Panc1 (cell line): Measurements from ENCODE around the gene BLNK. TPM values are rescaled to one million over a fixed set of nuclear protein-coding genes. Genes with fewer than 3 reads are reported as not detected.

Experiments used
- ATAC-seq: fragments of 200-7000 bp; cut with Tn5 transposase; 2 replicates; pipeline ENCODE4 v1.9.1; 2020; ENCODE audit warnings: mild to moderate bottlenecking, moderate library complexity
- BruUV-seq: library from RNA; stranded (reverse); fragments of 400-500 nt; replicated peaks from 2 replicates; lab custom pipeline; 2021; lab: Mats Ljungman, UMichigan
- CTCF ChIA-PET: fragments of 300-600 bp; sonication (Branson Sonifier 250); formaldehyde crosslinking; loops from one replicate; lab custom pipeline; 2022; ENCODE audit warnings: antibody characterized with exemption; lab: Charles Lee
- POLR2A ChIA-PET: fragments of 300-600 bp; sonication (Branson Sonifier 250); formaldehyde crosslinking; loops from one replicate; lab custom pipeline; 2022; ENCODE audit warnings: antibody characterized with exemption; lab: Charles Lee
- DNase-seq: peaks from one replicate; pipeline ENCODE4 v3.0.0-alpha.2; 2010; ENCODE audit warnings: low read depth, low spot score
- H3K27ac ChIP-seq: 2 replicates; pipeline ENCODE4 v1.5.1; 2011; ENCODE audit warnings: mild to moderate bottlenecking, low read length, inconsistent platforms
- H3K27me3 ChIP-seq: fragments of 200-500 bp; sonication (Bioruptor generic); 2 replicates; pipeline ENCODE4 v1.6.0; 2014; ENCODE audit warnings: low read length, inconsistent platforms; ENCODE audit not compliant: control insufficient read depth, insufficient read depth
- H3K36me3 ChIP-seq: fragments of 200-500 bp; sonication (Bioruptor generic); 2 replicates; pipeline ENCODE4 v1.5.1; 2014; ENCODE audit warnings: inconsistent platforms, mild to moderate bottlenecking, low read length, moderate library complexity; ENCODE audit not compliant: control insufficient read depth, insufficient read depth
- H3K4me1 ChIP-seq: 2 replicates; pipeline ENCODE4 v1.5.1; 2011; ENCODE audit warnings: inconsistent platforms, mild to moderate bottlenecking, low read length, moderate library complexity; ENCODE audit not compliant: control insufficient read depth, insufficient read depth
- H3K4me3 ChIP-seq, 2 experiments: 2 replicates each; pipeline ENCODE4 v1.5.1; 2011 to 2012; ENCODE audit warnings: low read depth in 2 of 2, low read length in 2 of 2, mild to moderate bottlenecking in 2 of 2, inconsistent platforms in 1 of 2, moderate library complexity in 1 of 2
- H3K9me3 ChIP-seq: fragments of 200-500 bp; sonication (Bioruptor generic); 2 replicates; pipeline ENCODE4 v1.5.1; 2014; ENCODE audit warnings: low read depth, mild to moderate bottlenecking, inconsistent platforms, low read length, moderate library complexity; ENCODE audit not compliant: control insufficient read depth, insufficient read depth
- POLR2AphosphoS5 ChIP-seq: IDR thresholded peaks from 2 replicates; pipeline ENCODE4 v1.6.1; 2012; ENCODE audit warnings: mild to moderate bottlenecking, low read depth, low read length, moderate library complexity
- REST ChIP-seq, 2 experiments: IDR thresholded peaks; 2 replicates each; pipeline ENCODE4 v1.6.1; 2011 to 2012; ENCODE audit warnings: low read depth in 2 of 2, control low read depth in 1 of 2, low read length in 1 of 2, mild to moderate bottlenecking in 1 of 2, moderate library complexity in 1 of 2; ENCODE audit not compliant: insufficient read depth in 1 of 2
- SIN3A ChIP-seq: IDR thresholded peaks from 2 replicates; pipeline ENCODE4 v1.6.1; 2012; ENCODE audit warnings: low read depth, mild to moderate bottlenecking, low read length, moderate library complexity, borderline replicate concordance; ENCODE audit not compliant: insufficient read depth
- TCF7L2 ChIP-seq: IDR thresholded peaks from 2 replicates; pipeline ENCODE4 v1.6.1; 2011; ENCODE audit warnings: mild to moderate bottlenecking, low read depth, low read length, inconsistent platforms
- in situ Hi-C: cut with HindIII; loops from 2 replicates; pipeline ENCODE4 v1.10.0; 2016; ENCODE audit warnings: low sequenced_read_pairs, low pct_unique_long_range_greater_than_20kb
- intact Hi-C: fragments of 100-400 bp; cut with micrococcal nuclease; formaldehyde crosslinking; loops from one replicate; pipeline ENCODE4 v1.10.0; 2022; ENCODE audit not compliant: unreplicated experiment
- total RNA-seq: library from RNA; stranded (reverse); gene quantifications from one replicate; pipeline ENCODE4 v1.2.1, GENCODE V29; 2021; ENCODE audit not compliant: unreplicated experiment
- TF ChIP-seq, protein P1 (sequence below): fragments of 450-650 bp; IDR thresholded peaks from 2 replicates; pipeline ENCODE4 v1.5.1; 2017; ENCODE audit warnings: mild to moderate bottlenecking

The BLNK gene
- total RNA-seq, 1 experiment from 2014 or later: 0.10 TPM

DNA sequence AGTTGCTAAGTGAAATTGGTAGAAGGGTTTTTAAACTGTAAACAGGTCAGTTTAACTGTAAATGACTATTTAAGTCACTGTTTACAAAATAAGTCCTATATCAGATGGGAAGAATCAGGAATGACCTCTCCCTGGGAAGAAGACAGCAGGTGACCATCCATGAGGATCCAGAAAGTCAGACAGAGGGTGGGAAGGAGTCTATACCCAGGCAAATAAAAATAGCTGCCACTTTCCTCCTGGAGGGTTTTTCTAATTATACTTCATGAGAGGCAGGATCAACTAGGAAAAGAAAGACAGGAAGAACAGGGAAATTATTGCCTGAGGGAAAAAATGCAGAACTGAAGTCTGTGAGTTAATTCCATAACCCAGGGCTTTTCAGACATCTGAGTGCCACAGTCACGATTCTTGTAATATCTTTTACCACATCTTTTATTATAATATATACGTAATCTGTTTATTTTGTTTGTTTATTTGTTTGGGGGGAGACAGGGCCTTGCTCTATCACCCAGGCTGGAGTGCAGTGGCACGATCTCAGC is 39.9 kb upstream of the BLNK start:
- intact Hi-C loops: no loop called here
- ATAC-seq (no peak), DNase-seq (no peak)
- H3K27me3 ChIP-seq: peaks cover 10% of the 10 kb centered on the region
- no TSS peak for BruUV-seq
- no peaks in the 10 kb centered on the region for H3K9me3 ChIP-seq
- POLR2A ChIA-PET: no interaction called here
- H3K27ac ChIP-seq: no peak overlapping the region
- no peaks in the 10 kb centered on the region for H3K4me1 ChIP-seq
- no peak overlapping the region for H3K4me3 ChIP-seq
- in situ Hi-C loops: no loop called here
- H3K36me3 ChIP-seq: no peaks in the 10 kb centered on the region
- CTCF ChIA-PET: no interaction called here
- TF ChIP-seq SIN3A (no peak), REST (IDR thresholded peaks at IDR 0.05; ENCODE audit: insufficient read depth in 1 of 2, low read depth in 2 of 2, low read length in 1 of 2) (no peak), TCF7L2 (no peak), POLR2AphosphoS5 (no peak)
- TF ChIP-seq, protein P1, sequence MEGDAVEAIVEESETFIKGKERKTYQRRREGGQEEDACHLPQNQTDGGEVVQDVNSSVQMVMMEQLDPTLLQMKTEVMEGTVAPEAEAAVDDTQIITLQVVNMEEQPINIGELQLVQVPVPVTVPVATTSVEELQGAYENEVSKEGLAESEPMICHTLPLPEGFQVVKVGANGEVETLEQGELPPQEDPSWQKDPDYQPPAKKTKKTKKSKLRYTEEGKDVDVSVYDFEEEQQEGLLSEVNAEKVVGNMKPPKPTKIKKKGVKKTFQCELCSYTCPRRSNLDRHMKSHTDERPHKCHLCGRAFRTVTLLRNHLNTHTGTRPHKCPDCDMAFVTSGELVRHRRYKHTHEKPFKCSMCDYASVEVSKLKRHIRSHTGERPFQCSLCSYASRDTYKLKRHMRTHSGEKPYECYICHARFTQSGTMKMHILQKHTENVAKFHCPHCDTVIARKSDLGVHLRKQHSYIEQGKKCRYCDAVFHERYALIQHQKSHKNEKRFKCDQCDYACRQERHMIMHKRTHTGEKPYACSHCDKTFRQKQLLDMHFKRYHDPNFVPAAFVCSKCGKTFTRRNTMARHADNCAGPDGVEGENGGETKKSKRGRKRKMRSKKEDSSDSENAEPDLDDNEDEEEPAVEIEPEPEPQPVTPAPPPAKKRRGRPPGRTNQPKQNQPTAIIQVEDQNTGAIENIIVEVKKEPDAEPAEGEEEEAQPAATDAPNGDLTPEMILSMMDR: no peak

DNA sequence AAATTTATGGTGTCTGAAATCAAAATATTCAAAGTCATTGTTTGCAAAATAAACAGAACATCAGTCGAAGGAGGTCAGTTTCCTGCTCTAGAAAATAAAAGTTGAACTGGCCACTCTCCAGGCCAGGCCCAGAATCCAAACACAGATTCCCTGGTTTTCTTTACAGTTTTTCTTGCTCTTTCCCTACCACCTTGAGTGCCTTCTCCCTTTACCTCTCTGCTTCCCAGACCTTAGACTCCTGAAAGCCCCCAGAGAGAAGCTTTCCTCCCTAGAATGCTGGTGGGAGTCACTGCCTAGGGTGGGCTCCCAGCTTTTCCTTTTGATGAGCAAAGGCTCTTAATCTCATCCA is 38.9 kb upstream of the BLNK start:
- Histone ChIP-seq H3K36me3 (no peaks in the 10 kb centered on the region), H3K9me3 (no peaks in the 10 kb centered on the region), H3K27ac (no peak overlapping the region), H3K27me3 (peaks cover 9% of the 10 kb centered on the region; the same call in 1 of the 2 replicates), H3K4me1 (no peaks in the 10 kb centered on the region), H3K4me3 (no peak overlapping the region)
- POLR2A ChIA-PET: no interaction called here
- no TSS peak for BruUV-seq
- in situ Hi-C loops (no loop called here), intact Hi-C loops (no loop called here)
- no peak for DNase-seq
- ATAC-seq: no peak
- no peak for TF ChIP-seq REST (IDR thresholded peaks at IDR 0.05; ENCODE audit: insufficient read depth in 1 of 2, low read depth in 2 of 2, low read length in 1 of 2)
- TF ChIP-seq POLR2AphosphoS5: no peak
- no peak for TF ChIP-seq SIN3A
- TF ChIP-seq, protein P1: no peak
- no peak for TF ChIP-seq TCF7L2
- CTCF ChIA-PET: no interaction called here
